ENCODE measurements around the gene SRPX.
A peak's percentile ranks its signal among the peaks of the same experiment; 100 is the strongest.

SRPX gene

GRCh38 chrX:38214044-38214443 lies 6.6 kb downstream of the SRPX start:
- no peak for TF ChIP-seq CTCF (IDR thresholded peaks at IDR 0.05; ENCODE audit: extremely low read depth, insufficient read depth, missing control alignments)
- in situ Hi-C loops (cut with MboI; ENCODE audit: low pct_unique_long_range_greater_than_20kb, low sequenced_read_pairs, unreplicated experiment): no loop called here
- DNase-seq (ENCODE audit: low spot score): no peak

GRCh38 chrX:38211891-38212635 lies 8.6 kb downstream of the SRPX start:
- in situ Hi-C loops (cut with MboI; ENCODE audit: low pct_unique_long_range_greater_than_20kb, low sequenced_read_pairs, unreplicated experiment): no loop called here
- TF ChIP-seq CTCF (IDR thresholded peaks at IDR 0.05; ENCODE audit: extremely low read depth, insufficient read depth, missing control alignments): no peak
- DNase-seq (ENCODE audit: low spot score): no peak

- TF ChIP-seq CTCF (IDR thresholded peaks at IDR 0.05; ENCODE audit: extremely low read depth, insufficient read depth, missing control alignments): no peak
- in situ Hi-C loops (cut with MboI; ENCODE audit: low pct_unique_long_range_greater_than_20kb, low sequenced_read_pairs, unreplicated experiment): no loop called here
- DNase-seq (ENCODE audit: low spot score): no peak
Observed at GRCh38 chrX:38206542-38206941, 14.1 kb downstream of the SRPX start.

GRCh38 chrX:38206036-38206435 lies 14.6 kb downstream of the SRPX start:
- no peak for TF ChIP-seq CTCF (IDR thresholded peaks at IDR 0.05; ENCODE audit: extremely low read depth, insufficient read depth, missing control alignments)
- DNase-seq (ENCODE audit: low spot score): no peak
- in situ Hi-C loops (cut with MboI; ENCODE audit: low pct_unique_long_range_greater_than_20kb, low sequenced_read_pairs, unreplicated experiment): no loop called here

- no peak for DNase-seq (ENCODE audit: low spot score)
- no peak for TF ChIP-seq CTCF (IDR thresholded peaks at IDR 0.05; ENCODE audit: extremely low read depth, insufficient read depth, missing control alignments)
Observed at GRCh38 chrX:38205039-38205438, 15.6 kb downstream of the SRPX start.

GRCh38 chrX:38192007-38192810 lies 28.5 kb downstream of the SRPX start:
- DNase-seq (ENCODE audit: low spot score): peak; percentile 7
- in situ Hi-C loops (cut with MboI; ENCODE audit: low pct_unique_long_range_greater_than_20kb, low sequenced_read_pairs, unreplicated experiment): no loop called here
- TF ChIP-seq CTCF (IDR thresholded peaks at IDR 0.05; ENCODE audit: extremely low read depth, insufficient read depth, missing control alignments): peak; percentile 46

More at GRCh38 chrX:38205039-38205438, 15.6 kb downstream of the SRPX start:
- in situ Hi-C loops (cut with MboI; ENCODE audit: low pct_unique_long_range_greater_than_20kb, low sequenced_read_pairs, unreplicated experiment): no loop called here

Measured in GM13977 (cell line).